ENCODE measurements around the gene ATP10A.

Gene ATP10A

GRCh38 chr15:25785641-25786025, 77.5 kb downstream of the ATP10A start:
- TF ChIP-seq CTCF (IDR thresholded peaks at IDR 0.05; ENCODE audit: low read depth, low read length) = no peak
- DNase-seq (ENCODE audit: extremely low read depth, low read depth) = no peak

GRCh38 chr15:25784876-25785640, 78.1 kb downstream of the ATP10A start:
- DNase-seq (ENCODE audit: extremely low read depth, low read depth) = no peak
- no peak for TF ChIP-seq CTCF (IDR thresholded peaks at IDR 0.05; ENCODE audit: low read depth, low read length)

GRCh38 chr15:25783607-25784540, 79.3 kb downstream of the ATP10A start:
- no peak for DNase-seq (ENCODE audit: extremely low read depth, low read depth)
- peak; percentile 35 for TF ChIP-seq CTCF (IDR thresholded peaks at IDR 0.05; ENCODE audit: low read depth, low read length)

- DNase-seq (ENCODE audit: extremely low read depth, low read depth) = no peak
- no peak for TF ChIP-seq CTCF (IDR thresholded peaks at IDR 0.05; ENCODE audit: low read depth, low read length)
Observed at GRCh38 chr15:25783134-25783533, 80.0 kb downstream of the ATP10A start.

GRCh38 chr15:25780479-25781255, 82.5 kb downstream of the ATP10A start:
- DNase-seq (ENCODE audit: extremely low read depth, low read depth) = no peak
- TF ChIP-seq CTCF (IDR thresholded peaks at IDR 0.05; ENCODE audit: low read depth, low read length) = no peak

- no peak for TF ChIP-seq CTCF (IDR thresholded peaks at IDR 0.05; ENCODE audit: low read depth, low read length)
- DNase-seq (ENCODE audit: extremely low read depth, low read depth) = no peak
Observed at GRCh38 chr15:25778161-25778560, 85.0 kb downstream of the ATP10A start.
